NCI-H2227 (cell line): Measurements from ENCODE around the gene EPHA7.

Experiments
- DNase-seq: peaks from one replicate; lab custom pipeline; 2025; ENCODE audit not compliant: unreplicated experiment; lab: John Stamatoyannopoulos, UW

Gene EPHA7

GRCh38 chr6:93394471-93394870, 24.9 kb downstream of the EPHA7 start:
- DNase-seq: no peak

GRCh38 chr6:93393554-93394074, 25.7 kb downstream of the EPHA7 start:
- no peak for DNase-seq

- no peak for DNase-seq
These were observed 26.6 kb downstream of the EPHA7 start for GRCh38 chr6:93392797-93393196.

GRCh38 chr6:93391965-93392364, 27.4 kb downstream of the EPHA7 start:
- no peak for DNase-seq

- DNase-seq: no peak
These were observed 30.2 kb downstream of the EPHA7 start for GRCh38 chr6:93389192-93389591.

GRCh38 chr6:93388070-93388469, 31.3 kb downstream of the EPHA7 start:
- DNase-seq: no peak

GRCh38 chr6:93376026-93376540, 43.3 kb downstream of the EPHA7 start:
- DNase-seq: no peak

GRCh38 chr6:93373445-93373844, 45.9 kb downstream of the EPHA7 start:
- DNase-seq: no peak

GRCh38 chr6:93371756-93372155, 47.6 kb downstream of the EPHA7 start:
- DNase-seq: no peak

- no peak for DNase-seq
These were observed 49.7 kb downstream of the EPHA7 start for GRCh38 chr6:93369586-93370134.

- DNase-seq: no peak
These were observed 52.9 kb downstream of the EPHA7 start for GRCh38 chr6:93366506-93366905.

- no peak for DNase-seq
These were observed 53.9 kb downstream of the EPHA7 start for GRCh38 chr6:93365445-93365844.

GRCh38 chr6:93358435-93358834, 60.9 kb downstream of the EPHA7 start:
- DNase-seq: no peak

- no peak for DNase-seq
These were observed 66.8 kb downstream of the EPHA7 start for GRCh38 chr6:93352604-93353003.

- no peak for DNase-seq
These were observed 68.1 kb downstream of the EPHA7 start for GRCh38 chr6:93351222-93351621.

- no peak for DNase-seq
These were observed 68.6 kb downstream of the EPHA7 start for GRCh38 chr6:93350774-93351173.

GRCh38 chr6:93344333-93344835, 75.0 kb downstream of the EPHA7 start:
- no peak for DNase-seq

- no peak for DNase-seq
These were observed 75.9 kb downstream of the EPHA7 start for GRCh38 chr6:93343476-93343875.

GRCh38 chr6:93341900-93342613, 77.3 kb downstream of the EPHA7 start:
- DNase-seq: no peak

- no peak for DNase-seq
These were observed 81.5 kb downstream of the EPHA7 start for GRCh38 chr6:93337772-93338394.

GRCh38 chr6:93337014-93337413, 82.3 kb downstream of the EPHA7 start:
- no peak for DNase-seq
